ENCODE measurements around the gene OST4.

The OST4 gene

GRCh38 chr2:27027211-27027651 lies 44.2 kb downstream of the OST4 start:
- FAIRE-seq (no peak), DNase-seq (ENCODE audit: low spot score) (no peak)

- FAIRE-seq (no peak), DNase-seq (ENCODE audit: low spot score) (no peak)
Measured at GRCh38 chr2:27025861-27026851, 45.3 kb downstream of the OST4 start.

GRCh38 chr2:27025281-27025800 lies 46.1 kb downstream of the OST4 start:
- DNase-seq (ENCODE audit: low spot score) (no peak), FAIRE-seq (no peak)

GRCh38 chr2:27024812-27025211 lies 46.6 kb downstream of the OST4 start:
- no peak for DNase-seq (ENCODE audit: low spot score)
- no peak for FAIRE-seq

GRCh38 chr2:27024188-27024587 lies 47.3 kb downstream of the OST4 start:
- FAIRE-seq (no peak), DNase-seq (ENCODE audit: low spot score) (no peak)

GRCh38 chr2:27023740-27024139 lies 47.7 kb downstream of the OST4 start:
- FAIRE-seq (no peak), DNase-seq (ENCODE audit: low spot score) (no peak)

GRCh38 chr2:27021253-27022049 lies 50.0 kb downstream of the OST4 start:
- no peak for FAIRE-seq
- DNase-seq (ENCODE audit: low spot score) = peak; percentile 25

Data from urothelium cell line (cell line).